ENCODE measurements around the gene CD3E. TPM values are rescaled to one million over a fixed set of nuclear protein-coding genes. Genes with fewer than 3 reads are reported as not detected.

The CD3E gene
- total RNA-seq, 1 experiment from 2014 or later: not detected

DNA sequence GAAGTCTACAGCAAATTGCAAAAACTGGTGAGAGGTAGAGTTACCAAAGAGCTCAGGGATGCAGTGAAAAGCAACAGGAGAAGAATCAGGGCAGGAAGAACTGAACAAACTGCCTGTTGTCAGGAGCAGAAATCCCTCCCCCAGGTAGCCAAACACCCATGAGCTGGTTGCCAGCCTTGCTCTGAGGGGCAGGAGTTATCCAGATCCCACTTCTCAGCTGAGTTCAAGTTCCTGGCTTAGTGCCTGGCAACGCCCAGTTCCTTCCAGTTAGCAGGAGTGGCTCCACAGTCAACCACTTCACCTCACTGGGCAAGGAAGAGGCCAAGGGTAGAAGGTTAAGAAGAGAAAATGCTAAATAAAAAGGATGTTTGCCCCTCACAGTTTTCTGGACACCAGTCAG is 38.6 kb upstream of the CD3E start:
- no peak for TF ChIP-seq CTCF (conservative IDR thresholded peaks at IDR 0.05)
- H2BK5ac ChIP-seq (ENCODE audit: insufficient read length, low read length): no peak overlapping the region
- H3K9ac ChIP-seq (ENCODE audit: extremely low read depth, insufficient read length, low read length): no peak overlapping the region
- H3K4me2 ChIP-seq (ENCODE audit: insufficient read depth, insufficient read length, low read length): no peak overlapping the region
- no peak overlapping the region for H2BK12ac ChIP-seq (ENCODE audit: insufficient read length, low read depth, low read length)
- no peak overlapping the region for H4K8ac ChIP-seq (replicated peaks; ENCODE audit: insufficient read length, low read depth, low read length)
- no peaks in the 10 kb centered on the region for H3K36me3 Mint-ChIP-seq (ENCODE audit: insufficient read depth in 1 of 3, low read depth in 3 of 3)
- no peak overlapping the region for H4K5ac ChIP-seq (ENCODE audit: insufficient read length, low read depth, low read length)
- H4K20me1 ChIP-seq (ENCODE audit: control insufficient read depth, insufficient read depth, insufficient read length): no peaks in the 10 kb centered on the region
- H2BK120ac ChIP-seq (ENCODE audit: low read depth, low read length, poor library complexity, severe bottlenecking): no peak overlapping the region
- peaks cover 4% of the 10 kb centered on the region for H3K23me2 ChIP-seq (ENCODE audit: insufficient read length, low read depth, low read length, poor library complexity, severe bottlenecking)
- H3K9me3 Mint-ChIP-seq: no peaks in the 10 kb centered on the region; a peak in 1 of 5 replicates
- H2AFZ ChIP-seq (ENCODE audit: low read length): no peak overlapping the region
- no peaks in the 10 kb centered on the region for H3K79me2 ChIP-seq (ENCODE audit: insufficient read depth, low read length)
- H3K27me3 ChIP-seq (ENCODE audit: insufficient read depth, low read length): peaks cover 8% of the 10 kb centered on the region; the same call in 1 of the 2 replicates
- no peak overlapping the region for H3K4me3 Mint-ChIP-seq
- H3K79me1 ChIP-seq (ENCODE audit: insufficient read depth, low read depth, low read length, poor library complexity, severe bottlenecking): no peaks in the 10 kb centered on the region
- no peak for DNase-seq
- H3K4ac ChIP-seq (ENCODE audit: low read depth, low read length): no peak overlapping the region
- no peak overlapping the region for H3K18ac ChIP-seq (ENCODE audit: insufficient read length, low read depth, low read length)
- no peak overlapping the region for H4K91ac ChIP-seq (ENCODE audit: insufficient read length, low read depth, low read length)
- no peak overlapping the region for H3K14ac ChIP-seq (ENCODE audit: insufficient read depth, low read length)
- no peaks in the 10 kb centered on the region for H3K9me3 ChIP-seq (ENCODE audit: control insufficient read depth, low read depth, low read length)
- H2BK20ac ChIP-seq (ENCODE audit: low read depth, low read length, poor library complexity, severe bottlenecking): no peak overlapping the region
- H2BK15ac ChIP-seq (ENCODE audit: low read depth, low read length): no peak overlapping the region
- H3K27ac ChIP-seq (ENCODE audit: insufficient read length, low read depth, low read length): no peak overlapping the region
- no peak overlapping the region for H3K56ac ChIP-seq (ENCODE audit: insufficient read length, low read depth, low read length)
- H2AK5ac ChIP-seq (ENCODE audit: insufficient read length, low read length): no peak overlapping the region
- H3K27me3 Mint-ChIP-seq (ENCODE audit: low read depth): peaks cover 92% of the 10 kb centered on the region
- H3K23ac ChIP-seq (ENCODE audit: insufficient read length, low read depth, low read length): no peak overlapping the region
- WGBS (ENCODE audit: extremely low coverage, insufficient read length, low lambda C conversion rate): no CpG with 5 or more reads among the region's 1 CpG
- no peaks in the 10 kb centered on the region; the same call in none of the 2 replicates for H3K4me1 ChIP-seq (ENCODE audit: insufficient read depth, low read length)
- no peak overlapping the region for H3K27ac Mint-ChIP-seq
- no peak overlapping the region for H3T11ph ChIP-seq (ENCODE audit: low read length)
- H3K4me1 Mint-ChIP-seq: peaks cover 25 to 37% of the 10 kb centered on the region in 2 experiments

Measured in H9 (cell line).